ENCODE results near the gene GPR173. TPM values are rescaled to one million over a fixed set of nuclear protein-coding genes. Genes with fewer than 3 reads are reported as not detected.
A peak's percentile ranks its signal among the peaks of the same experiment; 100 is the strongest.

Gene GPR173
- total RNA-seq, 4 donors from 2014 or later, result 0.72 to 2.0 (median 1.6) TPM

GRCh38 chrX:53094582-53094905, 46.0 kb downstream of the GPR173 start:
- TF ChIP-seq CTCF (IDR thresholded peaks at IDR 0.05), result no peak
- DNase-seq (ENCODE audit: low spot score), result no peak

GRCh38 chrX:53095796-53096195, 47.2 kb downstream of the GPR173 start:
- ATAC-seq (ENCODE audit: low FRiP score), result no peak
- no peak for TF ChIP-seq CTCF (IDR thresholded peaks at IDR 0.05)
- DNase-seq (ENCODE audit: low spot score), result no peak

More at GRCh38 chrX:53094582-53094905, 46.0 kb downstream of the GPR173 start:
- no peak for ATAC-seq (ENCODE audit: low FRiP score)

- no peak for DNase-seq (ENCODE audit: low spot score)
- no peak for ATAC-seq (ENCODE audit: low FRiP score)
- no peak for TF ChIP-seq CTCF (IDR thresholded peaks at IDR 0.05)
Measured at GRCh38 chrX:53114864-53115549, 66.4 kb downstream of the GPR173 start.

- no peak for TF ChIP-seq CTCF (IDR thresholded peaks at IDR 0.05)
- DNase-seq (ENCODE audit: low spot score) (no peak), ATAC-seq (ENCODE audit: low FRiP score) (no peak)
Measured at GRCh38 chrX:53115550-53115874, 66.9 kb downstream of the GPR173 start.

GRCh38 chrX:53116101-53116500, 67.5 kb downstream of the GPR173 start:
- ATAC-seq (ENCODE audit: low FRiP score) (peak; percentile 83), DNase-seq (ENCODE audit: low spot score) (no peak)
- TF ChIP-seq CTCF (IDR thresholded peaks at IDR 0.05), result no peak

- ATAC-seq (ENCODE audit: low FRiP score), result no peak
- no peak for TF ChIP-seq CTCF (IDR thresholded peaks at IDR 0.05)
- no peak for DNase-seq (ENCODE audit: low spot score)
Measured at GRCh38 chrX:53122013-53122412, 73.4 kb downstream of the GPR173 start.

- DNase-seq (ENCODE audit: low spot score) (no peak), ATAC-seq (ENCODE audit: low FRiP score) (no peak)
- no peak for TF ChIP-seq CTCF (IDR thresholded peaks at IDR 0.05)
Measured at GRCh38 chrX:53125506-53125905, 76.9 kb downstream of the GPR173 start.

Data from omental fat pad (tissue), 4 donors.